ENCODE results near the gene SETD2. TPM values are rescaled to one million over a fixed set of nuclear protein-coding genes. Genes with fewer than 3 reads are reported as not detected.
"Not testable (repeated sequence)": the region's sequence is repeated elsewhere in the genome, so short reads cannot be mapped to it uniquely, and the experiment has no call there.

SETD2 gene
- total RNA-seq, 1 experiment from 2014 or later = 38.0 TPM

GRCh38 chr3:47151836-47152235 is 12.1 kb downstream of the SETD2 start:
- intact Hi-C loops (cut with micrococcal nuclease) = no loop called here
- Mint-ChIP-seq H3K36me3 (ENCODE audit: insufficient read depth, unreplicated experiment) (peaks cover 4% of the 10 kb centered on the region), H3K9me3 (ENCODE audit: unreplicated experiment) (no peaks in the 10 kb centered on the region), H3K27ac (ENCODE audit: low read depth, unreplicated experiment) (no peak overlapping the region), H3K27me3 (ENCODE audit: insufficient read depth, unreplicated experiment) (no peaks in the 10 kb centered on the region), H3K4me3 (ENCODE audit: unreplicated experiment) (no peak overlapping the region), H3K4me1 (ENCODE audit: insufficient read depth, unreplicated experiment) (no peaks in the 10 kb centered on the region)
- no TSS peak for BruUV-seq (replicated peaks)
- ChIA-PET POLR2A (interaction anchor here (0.6 to 1.9 kb wide), 5 partner anchors 10 to 599 kb away, joined by 3 to 9 read pairs (median 3); partner anchors contain the start of gene SETD2), CTCF (interaction anchor here (0.7 to 1.2 kb wide), 2 partner anchors 154 to 254 kb away, joined by 3 read pairs; no protein-coding TSS in a partner anchor)
- DNase-seq (ENCODE audit: unreplicated experiment) = no peak
- no peak for TF ChIP-seq CTCF (IDR thresholded peaks at IDR 0.05; ENCODE audit: unreplicated experiment)

- no peak for DNase-seq (ENCODE audit: unreplicated experiment)
- H3K27me3 Mint-ChIP-seq (ENCODE audit: insufficient read depth, unreplicated experiment) = no peaks in the 10 kb centered on the region
- ChIA-PET POLR2A (interaction anchor here (0.7 to 1.2 kb wide), 2 partner anchors 54 to 179 kb away, joined by 3 read pairs; no protein-coding TSS in a partner anchor), CTCF (no interaction called here)
- TF ChIP-seq CTCF (IDR thresholded peaks at IDR 0.05; ENCODE audit: unreplicated experiment) = no peak
- intact Hi-C loops (cut with micrococcal nuclease) = no loop called here
- H3K36me3 Mint-ChIP-seq (ENCODE audit: insufficient read depth, unreplicated experiment) = peaks cover 4% of the 10 kb centered on the region
- no TSS peak for BruUV-seq (replicated peaks)
- no peaks in the 10 kb centered on the region for H3K4me1 Mint-ChIP-seq (ENCODE audit: insufficient read depth, unreplicated experiment)
- no peak overlapping the region for H3K27ac Mint-ChIP-seq (ENCODE audit: low read depth, unreplicated experiment)
- H3K9me3 Mint-ChIP-seq (ENCODE audit: unreplicated experiment) = no peaks in the 10 kb centered on the region
- no peak overlapping the region for H3K4me3 Mint-ChIP-seq (ENCODE audit: unreplicated experiment)
Measured at GRCh38 chr3:47149339-47149933, 14.5 kb downstream of the SETD2 start.

GRCh38 chr3:47145272-47145671 is 18.6 kb downstream of the SETD2 start:
- no peaks in the 10 kb centered on the region for H3K27me3 Mint-ChIP-seq (ENCODE audit: insufficient read depth, unreplicated experiment)
- peaks cover 4% of the 10 kb centered on the region for H3K36me3 Mint-ChIP-seq (ENCODE audit: insufficient read depth, unreplicated experiment)
- no peak for DNase-seq (ENCODE audit: unreplicated experiment)
- POLR2A ChIA-PET = interaction anchor here (1.5 kb wide), 2 partner anchors 9 to 18 kb away, joined by 3 to 6 read pairs; partner anchors contain the start of gene SETD2
- intact Hi-C loops (cut with micrococcal nuclease) = no loop called here
- CTCF ChIA-PET = no interaction called here
- H3K4me3 Mint-ChIP-seq (ENCODE audit: unreplicated experiment) = no peak overlapping the region
- BruUV-seq (replicated peaks) = no TSS peak
- peaks cover 5% of the 10 kb centered on the region for H3K4me1 Mint-ChIP-seq (ENCODE audit: insufficient read depth, unreplicated experiment)
- H3K9me3 Mint-ChIP-seq (ENCODE audit: unreplicated experiment) = no peaks in the 10 kb centered on the region
- H3K27ac Mint-ChIP-seq (ENCODE audit: low read depth, unreplicated experiment) = no peak overlapping the region
- no peak for TF ChIP-seq CTCF (IDR thresholded peaks at IDR 0.05; ENCODE audit: unreplicated experiment)

- no peaks in the 10 kb centered on the region for H3K27me3 Mint-ChIP-seq (ENCODE audit: insufficient read depth, unreplicated experiment)
- peaks cover 11% of the 10 kb centered on the region for H3K4me1 Mint-ChIP-seq (ENCODE audit: insufficient read depth, unreplicated experiment)
- H3K4me3 Mint-ChIP-seq (ENCODE audit: unreplicated experiment) = no peak overlapping the region
- no peak overlapping the region for H3K27ac Mint-ChIP-seq (ENCODE audit: low read depth, unreplicated experiment)
- no peak for TF ChIP-seq CTCF (IDR thresholded peaks at IDR 0.05; ENCODE audit: unreplicated experiment)
- CTCF ChIA-PET = interaction anchor here (0.6 kb wide), 1 partner anchor 72 kb away, joined by 3 read pairs; no protein-coding TSS in a partner anchor
- H3K36me3 Mint-ChIP-seq (ENCODE audit: insufficient read depth, unreplicated experiment) = peaks cover 4% of the 10 kb centered on the region
- no peak for DNase-seq (ENCODE audit: unreplicated experiment)
- no TSS peak for BruUV-seq (replicated peaks)
- POLR2A ChIA-PET = no interaction called here
- intact Hi-C loops (cut with micrococcal nuclease) = no loop called here
- H3K9me3 Mint-ChIP-seq (ENCODE audit: unreplicated experiment) = peaks cover 7% of the 10 kb centered on the region
Measured at GRCh38 chr3:47143068-47143467, 20.8 kb downstream of the SETD2 start.

- intact Hi-C loops (cut with micrococcal nuclease); POLR2A ChIA-PET; H3K27me3 Mint-ChIP-seq (ENCODE audit: insufficient read depth, unreplicated experiment); H3K9me3 Mint-ChIP-seq (ENCODE audit: unreplicated experiment); H3K36me3 Mint-ChIP-seq (ENCODE audit: insufficient read depth, unreplicated experiment); BruUV-seq (replicated peaks); CTCF ChIA-PET; DNase-seq (ENCODE audit: unreplicated experiment); H3K4me3 Mint-ChIP-seq (ENCODE audit: unreplicated experiment); H3K27ac Mint-ChIP-seq (ENCODE audit: low read depth, unreplicated experiment): not testable (repeated sequence)
- peaks cover 11% of the 10 kb centered on the region for H3K4me1 Mint-ChIP-seq (ENCODE audit: insufficient read depth, unreplicated experiment)
Measured at GRCh38 chr3:47142536-47142935, 21.4 kb downstream of the SETD2 start.

GRCh38 chr3:47140973-47141461 is 22.9 kb downstream of the SETD2 start:
- CTCF ChIA-PET; BruUV-seq (replicated peaks); H3K9me3 Mint-ChIP-seq (ENCODE audit: unreplicated experiment); DNase-seq (ENCODE audit: unreplicated experiment); H3K27me3 Mint-ChIP-seq (ENCODE audit: insufficient read depth, unreplicated experiment); H3K4me3 Mint-ChIP-seq (ENCODE audit: unreplicated experiment); H3K36me3 Mint-ChIP-seq (ENCODE audit: insufficient read depth, unreplicated experiment); H3K27ac Mint-ChIP-seq (ENCODE audit: low read depth, unreplicated experiment); intact Hi-C loops (cut with micrococcal nuclease): not testable (repeated sequence)
- POLR2A ChIA-PET = interaction anchor here (0.7 to 2.6 kb wide), 3 partner anchors 12 to 1292 kb away, joined by 3 to 9 read pairs (median 9); partner anchors contain the start of gene SETD2
- H3K4me1 Mint-ChIP-seq (ENCODE audit: insufficient read depth, unreplicated experiment) = peaks cover 15% of the 10 kb centered on the region
